Hematopoietic multipotent progenitor cell treated with erythropoietin and hydrocortisone succinate and interleukin-3 and kit ligand, for 17 days (in vitro differentiated cells): ENCODE data around the gene SLC39A10.
"Not testable (repeated sequence)": the region's sequence is repeated elsewhere in the genome, so short reads cannot be mapped to it uniquely, and the experiment has no call there.

Source experiments
- DNase-seq: peaks from one replicate; pipeline ENCODE4 v3.0.0-alpha.2; 2015; ENCODE audit warnings: low spot score

SLC39A10 gene

GRCh38 chr2:195674491-195675221, 17.6 kb downstream of the SLC39A10 start:
- no peak for DNase-seq

DNA sequence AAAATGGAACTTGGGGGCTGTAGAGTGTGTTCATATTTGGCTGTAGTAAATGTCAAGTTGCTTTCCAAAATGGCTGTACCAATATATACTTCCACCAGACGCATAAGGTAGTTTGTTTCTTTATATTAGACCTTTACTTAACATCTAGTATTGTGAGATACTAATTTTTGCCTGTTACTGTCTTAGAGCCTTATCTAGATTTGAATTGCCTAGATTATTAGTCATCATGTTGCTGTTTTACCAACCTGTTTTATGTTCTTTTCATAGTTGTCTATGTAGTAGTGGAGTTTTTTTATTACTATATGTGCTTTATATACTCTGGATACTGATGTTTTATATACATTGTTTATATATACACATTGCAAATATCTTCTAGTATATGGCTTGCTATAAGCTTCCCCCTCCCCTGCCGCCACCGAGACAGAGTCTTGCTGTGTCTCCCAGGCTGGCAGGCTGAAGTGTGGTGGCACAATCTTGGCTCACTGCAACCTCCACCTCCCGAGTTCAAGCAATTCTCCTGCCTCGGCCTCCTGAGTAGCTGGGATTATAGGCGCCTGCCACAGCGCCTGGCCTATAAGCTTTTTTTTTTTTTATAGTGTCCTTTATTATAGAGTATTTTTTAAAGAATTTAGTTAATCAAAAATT, 18.9 kb downstream of the SLC39A10 start:
- no peak for DNase-seq

DNA sequence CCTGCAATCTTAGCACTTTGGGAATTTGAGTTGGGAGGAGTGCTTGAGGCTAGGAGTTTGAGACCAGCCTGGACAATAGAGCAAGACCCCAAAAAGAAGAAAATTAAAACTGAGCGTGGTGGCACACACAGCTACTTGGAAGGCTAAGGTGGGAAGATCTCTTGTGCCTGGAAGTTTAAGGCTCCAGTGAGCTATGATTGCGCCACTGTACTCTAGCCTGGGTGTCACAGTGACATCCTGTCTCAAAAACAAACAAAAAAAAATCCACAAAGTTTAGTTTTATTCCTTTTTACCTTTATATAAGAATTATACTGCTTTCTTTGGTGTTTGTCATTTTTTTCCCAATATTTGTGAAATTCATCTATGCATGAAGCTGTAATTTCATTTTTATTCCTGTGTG, 20.3 kb downstream of the SLC39A10 start:
- DNase-seq, result no peak

DNA sequence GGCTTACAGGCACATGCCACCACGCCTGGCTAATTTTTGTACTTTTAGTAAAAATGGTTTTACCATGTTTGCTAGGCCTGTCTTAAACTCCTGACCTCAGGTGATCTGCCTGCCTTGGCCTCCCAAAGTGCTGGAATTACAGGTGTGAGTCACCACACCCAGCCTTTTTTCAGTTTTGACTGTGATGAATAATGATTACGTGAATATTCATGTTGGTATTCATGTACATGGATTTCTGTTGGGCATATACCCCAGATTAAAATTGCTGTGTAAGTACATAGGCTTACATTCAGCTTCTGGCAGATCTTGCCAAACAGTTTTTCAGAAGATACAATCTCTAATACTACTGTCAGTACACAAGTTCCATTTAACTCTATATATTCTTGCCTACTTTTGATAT, 20.9 kb downstream of the SLC39A10 start:
- no peak for DNase-seq

DNA sequence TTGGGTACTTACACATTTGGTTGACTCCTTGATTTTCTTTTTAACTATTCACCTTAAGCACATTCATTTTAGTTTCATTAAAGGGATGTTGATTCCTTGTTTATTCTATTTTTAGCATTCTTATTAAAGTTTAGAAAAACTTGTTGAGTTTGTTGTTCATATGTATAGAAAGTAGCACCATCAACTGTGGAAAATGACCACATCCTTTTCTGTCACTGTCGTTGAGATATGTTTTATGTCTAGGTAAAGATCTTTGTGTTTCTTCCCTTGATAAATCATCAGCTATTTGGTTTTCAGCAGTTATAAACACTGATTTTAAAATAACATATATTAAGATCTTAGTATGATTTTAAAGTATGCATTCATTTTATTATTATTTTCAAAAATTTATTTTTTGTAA, 25.1 kb downstream of the SLC39A10 start:
- no peak for DNase-seq

DNA sequence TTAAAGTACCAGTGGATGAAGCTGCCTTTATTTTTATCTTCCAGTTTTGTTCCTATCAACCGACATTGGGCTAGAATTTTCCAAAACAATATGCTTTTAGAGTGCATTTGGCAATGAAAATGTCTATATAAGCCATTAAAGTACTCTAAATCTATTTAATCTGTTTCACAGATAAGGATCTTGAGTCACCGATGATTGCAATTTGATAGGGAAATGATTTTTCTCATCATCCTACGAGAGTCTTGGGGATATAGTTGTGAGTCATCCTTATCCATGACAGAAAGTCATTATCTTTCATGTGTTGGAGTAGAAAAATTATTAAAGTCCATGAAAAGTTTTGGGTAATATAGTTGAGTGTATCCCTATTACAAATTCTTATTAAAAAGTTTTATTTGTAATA, 26.1 kb downstream of the SLC39A10 start:
- DNase-seq, result no peak

DNA sequence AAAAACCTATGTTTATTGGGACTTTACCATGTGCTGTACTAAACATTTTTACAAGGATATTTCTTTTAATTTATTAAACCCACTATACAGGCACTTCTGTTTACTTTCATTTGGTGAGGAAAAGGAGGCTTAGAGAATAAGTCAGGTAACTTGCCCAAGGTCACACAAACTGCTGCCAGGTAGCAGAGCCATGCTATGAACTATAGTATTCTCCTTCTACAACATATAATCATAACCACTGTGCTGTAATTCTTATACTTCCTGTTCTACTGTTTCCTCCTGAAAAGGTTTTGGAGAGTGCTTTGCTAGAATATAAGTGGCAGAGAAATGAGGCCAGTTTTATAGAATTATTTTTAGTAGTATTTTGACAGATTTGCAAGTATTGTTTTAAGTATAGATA, 29.5 kb downstream of the SLC39A10 start:
- no peak for DNase-seq

- DNase-seq, result no peak
These were observed 30.5 kb downstream of the SLC39A10 start for GRCh38 chr2:195687320-195688086.

DNA sequence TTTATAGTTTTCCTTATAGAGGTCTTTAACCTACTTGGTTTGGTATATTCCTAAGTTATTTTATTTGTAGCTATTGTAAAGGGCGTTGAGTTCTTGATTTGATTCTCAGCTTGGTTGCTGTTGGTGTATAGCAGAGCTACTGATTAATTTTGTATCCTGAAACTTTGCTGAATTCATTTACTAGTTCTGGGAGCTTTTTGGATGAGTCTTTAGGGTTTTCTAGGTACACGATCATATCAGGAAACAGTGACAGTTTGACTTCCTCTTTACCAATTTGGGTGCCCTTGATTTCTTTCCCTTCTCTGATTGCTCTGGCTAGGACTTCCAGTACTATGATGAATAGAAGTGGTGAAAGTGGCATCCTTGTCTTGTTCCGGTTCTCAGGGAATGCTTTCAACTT, 35.5 kb downstream of the SLC39A10 start:
- DNase-seq, result not testable (repeated sequence)

DNA sequence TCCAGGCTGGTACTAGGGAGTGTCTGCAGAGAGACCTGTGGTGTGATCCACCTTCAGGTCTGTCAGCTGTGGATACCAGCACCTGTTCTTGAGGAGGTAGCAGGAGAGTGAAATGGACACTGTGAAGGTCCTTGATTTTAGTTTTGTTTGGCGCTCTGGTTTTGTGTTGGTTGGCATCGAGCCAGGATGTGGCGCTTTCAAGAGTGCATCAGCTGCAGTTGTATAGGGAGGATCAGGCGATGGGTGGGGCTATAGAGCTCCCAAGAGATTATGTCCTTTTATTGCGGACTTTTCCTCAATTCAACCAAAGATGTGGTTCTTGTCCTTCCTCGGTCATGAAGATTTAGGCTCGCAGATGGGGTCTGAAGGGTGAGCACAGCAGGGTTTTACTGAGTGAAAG, 37.5 kb downstream of the SLC39A10 start:
- no peak for DNase-seq

DNA sequence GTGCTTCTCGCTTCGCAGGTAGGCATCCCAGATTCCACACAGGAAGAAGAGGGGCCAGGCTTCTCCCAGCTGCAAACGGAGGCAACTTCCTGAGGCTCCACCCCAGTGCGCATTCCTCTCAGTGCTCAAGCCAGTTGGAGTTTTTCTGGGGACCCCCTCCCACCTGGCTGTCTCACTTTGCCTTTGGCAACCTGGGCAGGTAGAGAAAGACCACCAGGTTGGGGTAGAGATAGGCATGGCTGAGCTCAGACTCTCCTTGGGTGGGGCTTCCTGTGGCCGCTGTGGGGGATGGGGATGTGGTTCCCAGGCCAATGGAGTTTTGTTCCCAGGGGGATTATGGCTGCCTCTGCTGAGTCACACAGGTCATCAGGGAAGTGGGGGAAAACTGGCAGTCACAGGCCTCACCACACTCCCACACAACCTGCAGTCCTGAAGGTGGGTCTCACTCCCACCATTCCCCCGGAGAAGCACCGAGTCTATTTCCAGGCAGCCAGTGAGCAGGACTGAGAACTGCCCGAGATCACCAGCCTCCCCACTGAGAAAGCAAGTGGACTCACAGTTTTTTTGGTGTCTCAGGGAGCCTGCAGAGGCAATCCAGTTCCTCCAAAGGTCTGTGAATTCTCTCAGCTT, 38.1 kb downstream of the SLC39A10 start:
- DNase-seq, result no peak

GRCh38 chr2:195696012-195696411, 39.0 kb downstream of the SLC39A10 start:
- no peak for DNase-seq

- no peak for DNase-seq
These were observed 40.7 kb downstream of the SLC39A10 start for GRCh38 chr2:195697681-195698220.

GRCh38 chr2:195700480-195700879, 43.5 kb downstream of the SLC39A10 start:
- no peak for DNase-seq

DNA sequence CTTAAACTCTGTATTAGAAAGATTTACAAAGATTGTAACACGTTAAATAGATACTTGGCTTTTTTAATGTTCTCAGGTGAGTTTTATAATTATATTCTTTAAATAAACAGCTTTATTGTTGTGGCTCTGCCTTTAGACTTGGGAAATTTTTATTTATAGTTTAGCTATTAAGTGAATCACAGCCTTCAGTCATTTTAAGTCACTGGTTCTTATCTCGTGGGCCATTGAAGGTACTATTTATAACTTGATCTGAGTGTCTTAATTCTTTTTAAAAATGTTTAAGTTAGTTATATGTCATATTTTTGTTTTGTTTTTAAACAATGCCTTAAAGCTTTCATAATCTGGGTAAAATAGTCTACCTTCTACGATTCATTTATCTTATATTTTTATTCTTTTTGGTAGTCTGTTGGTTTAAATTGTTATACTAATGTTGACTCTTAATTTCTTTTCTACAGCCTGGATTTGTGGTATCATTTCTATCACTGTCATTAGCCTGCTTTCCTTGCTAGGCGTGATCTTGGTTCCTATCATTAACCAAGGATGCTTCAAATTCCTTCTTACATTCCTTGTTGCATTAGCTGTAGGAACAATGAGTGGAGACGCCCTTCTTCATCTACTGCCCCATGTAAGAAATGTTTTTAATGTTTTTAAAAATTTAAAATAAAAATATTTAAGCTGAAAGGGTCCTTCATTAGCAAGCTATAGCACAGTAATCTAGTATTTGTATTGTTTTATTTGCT, 49.3 kb downstream of the SLC39A10 start:
- DNase-seq, result no peak

- no peak for DNase-seq
These were observed 53.1 kb downstream of the SLC39A10 start for GRCh38 chr2:195709901-195710806.

- no peak for DNase-seq
These were observed 54.5 kb downstream of the SLC39A10 start for GRCh38 chr2:195711478-195711877.

- DNase-seq, result no peak
These were observed 59.4 kb downstream of the SLC39A10 start for GRCh38 chr2:195716466-195716865.

DNA sequence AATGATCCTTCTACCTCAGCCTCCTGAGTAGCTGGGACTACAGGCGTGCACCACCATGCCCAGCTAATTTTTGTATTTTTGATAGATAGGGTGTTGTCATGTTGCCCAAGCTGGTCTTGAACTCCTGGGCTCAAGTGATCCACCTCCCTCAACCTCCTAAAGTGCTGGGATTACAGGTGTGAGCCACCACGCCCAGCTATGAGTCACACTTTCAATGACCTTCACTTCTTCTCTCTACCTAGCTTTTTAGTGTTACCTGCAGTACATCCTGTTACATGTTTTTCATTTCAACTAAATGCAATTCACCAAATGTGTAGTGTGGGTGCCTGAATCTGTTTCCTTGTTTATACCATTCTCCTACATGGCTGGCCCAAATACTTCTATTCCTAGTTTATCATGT, 64.0 kb downstream of the SLC39A10 start:
- no peak for DNase-seq

DNA sequence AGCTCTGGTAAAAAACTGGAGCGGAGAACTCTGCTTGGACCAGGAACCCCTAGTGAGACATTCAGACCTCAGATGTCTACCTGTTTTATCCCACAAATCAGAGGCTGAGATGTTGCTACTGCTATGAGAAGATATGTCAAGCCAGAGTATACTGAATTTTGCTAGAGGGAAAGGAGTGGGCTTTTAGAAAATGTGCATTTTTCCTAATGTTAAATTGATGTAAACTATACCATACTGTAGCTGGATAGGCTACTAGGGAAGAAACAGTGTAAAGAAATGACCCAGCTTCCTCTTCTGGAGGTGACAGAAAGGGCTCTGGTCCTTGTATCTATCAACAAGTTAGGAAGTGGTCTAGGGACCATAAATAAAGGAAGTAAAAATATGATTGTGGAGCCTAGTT, 65.0 kb downstream of the SLC39A10 start:
- DNase-seq, result no peak

DNA sequence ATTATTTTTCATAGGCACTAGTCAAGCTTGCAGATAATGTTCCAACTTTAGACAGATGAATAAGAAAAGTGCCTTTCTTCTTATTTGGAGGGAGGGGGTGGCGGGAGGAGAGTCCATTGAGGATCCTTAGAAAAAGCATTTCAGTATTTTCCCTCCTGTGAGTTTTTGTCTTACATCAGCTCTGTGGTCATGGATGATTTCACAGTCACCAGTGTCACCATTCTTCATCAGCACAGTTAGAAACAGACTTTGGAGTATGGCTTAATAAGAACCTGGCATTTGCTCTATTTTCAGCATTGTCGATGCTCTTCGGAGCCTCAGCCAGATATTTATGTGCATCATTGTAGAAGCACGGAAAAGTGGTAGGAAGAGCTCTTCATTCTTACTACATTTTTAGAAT, 70.1 kb downstream of the SLC39A10 start:
- no peak for DNase-seq
